HK-2 (cell line): ENCODE results near the gene PPRC1.
"Not testable (repeated sequence)": the region's sequence is repeated elsewhere in the genome, so short reads cannot be mapped to it uniquely, and the experiment has no call there.

Source experiments
- DNase-seq: peaks from one replicate; pipeline ENCODE4 v3.0.0-alpha.2; 2018; ENCODE audit not compliant: unreplicated experiment

The PPRC1 gene

DNA sequence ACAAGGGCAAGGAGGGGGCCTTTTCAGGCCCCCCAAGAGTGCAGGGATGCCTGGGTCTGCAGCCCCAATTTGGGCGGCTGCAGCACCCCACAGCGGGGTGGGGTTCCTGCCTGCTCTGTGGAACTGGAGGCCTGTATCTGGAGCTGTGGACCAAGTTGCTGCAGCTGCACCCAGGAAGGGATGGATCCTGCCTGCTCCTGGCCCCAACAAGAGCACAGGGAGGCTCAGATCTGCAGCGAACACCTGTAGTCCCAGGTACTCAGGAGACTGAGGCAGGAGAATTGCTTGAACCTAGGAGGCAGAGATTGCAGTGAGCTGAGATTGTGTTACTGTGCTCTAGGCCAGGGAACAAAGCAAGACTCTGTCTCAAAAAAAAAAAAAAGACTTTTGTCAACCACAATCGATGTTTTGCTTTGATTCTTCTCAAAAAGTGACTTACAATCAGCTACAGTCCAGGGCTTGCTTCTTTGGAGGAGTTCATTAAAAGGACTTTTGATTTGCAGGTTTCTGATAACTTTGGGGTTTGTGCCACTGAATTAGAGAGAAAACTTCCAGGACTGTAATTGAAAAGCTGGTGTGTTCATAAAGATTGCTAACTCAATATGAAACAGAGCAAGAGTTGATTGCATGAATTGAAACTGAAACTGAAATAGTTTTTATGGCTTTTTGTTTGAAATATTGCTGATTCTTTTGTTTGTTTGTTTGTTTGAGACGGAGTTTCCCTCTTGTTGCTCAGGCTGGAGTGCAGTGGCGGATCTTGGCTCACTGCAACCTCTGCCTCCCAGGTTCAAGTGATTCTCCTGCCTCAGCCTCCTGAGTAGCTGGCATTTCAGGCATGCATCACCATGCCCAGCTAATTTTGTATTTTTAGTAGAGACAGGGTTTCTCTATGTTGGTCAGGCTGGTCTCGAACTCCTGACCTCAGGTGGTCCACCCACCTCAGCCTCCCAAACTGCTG lies 56.4 kb downstream of the PPRC1 start:
- DNase-seq = not testable (repeated sequence)

- no peak for DNase-seq
Observed at GRCh38 chr10:102191956-102192355, 59.1 kb downstream of the PPRC1 start.

- no peak for DNase-seq
Observed at GRCh38 chr10:102195296-102195870, 62.5 kb downstream of the PPRC1 start.

DNA sequence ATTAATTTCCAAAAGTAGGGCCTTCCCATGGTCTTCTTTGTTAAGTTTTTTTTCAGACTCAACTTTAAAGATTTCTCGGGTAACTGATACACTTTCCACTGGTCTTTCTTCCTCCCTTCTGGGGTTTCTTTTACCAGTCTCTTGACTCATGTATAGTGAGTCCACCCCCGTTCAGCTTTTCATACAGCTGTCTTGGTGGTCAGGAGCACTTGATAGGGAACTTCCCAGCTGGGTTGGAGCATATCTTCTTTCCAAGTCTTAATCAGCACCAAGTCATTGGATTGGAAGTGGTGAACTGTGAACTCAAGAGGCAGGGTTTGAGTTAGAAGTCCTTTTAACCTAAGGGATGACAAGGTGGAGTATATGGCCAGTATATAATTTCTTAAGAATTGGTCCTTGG lies 64.1 kb downstream of the PPRC1 start:
- no peak for DNase-seq

DNA sequence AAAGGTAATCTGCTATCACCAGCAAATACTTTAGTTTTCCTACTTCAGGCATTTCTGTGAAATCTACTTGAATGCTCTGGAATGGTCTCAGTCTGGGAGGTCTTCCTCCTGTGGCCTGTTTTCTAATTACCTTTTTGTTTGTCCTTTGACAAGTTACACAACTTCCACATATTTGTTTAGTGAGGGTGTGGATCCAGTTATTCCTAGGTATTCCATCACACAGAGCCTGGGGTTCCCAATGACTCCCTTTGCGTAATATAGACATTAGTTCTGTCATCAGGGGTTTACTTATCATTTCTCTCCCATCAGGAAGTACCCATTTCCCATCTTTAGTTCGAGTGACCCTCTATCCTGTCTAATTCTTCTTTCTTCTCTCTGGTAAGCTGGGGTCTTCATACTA lies 65.2 kb downstream of the PPRC1 start:
- no peak for DNase-seq
